HG03097 (cell line): ENCODE results near the gene GAS7.
A peak's percentile ranks its signal among the peaks of the same experiment; 100 is the strongest.
"Not testable (repeated sequence)": the region's sequence is repeated elsewhere in the genome, so short reads cannot be mapped to it uniquely, and the experiment has no call there.

Source experiments
- ATAC-seq: cut with Tn5 transposase; IDR thresholded peaks from one replicate; pipeline ENCODE4 v1.9.1; 2021; ENCODE audit not compliant: unreplicated experiment, low FRiP score

Gene GAS7

GRCh38 chr17:10032118-10032852 lies 166.1 kb downstream of the GAS7 start:
- no peak for ATAC-seq

- no peak for ATAC-seq
Measured at GRCh38 chr17:10031606-10032005, 166.8 kb downstream of the GAS7 start.

GRCh38 chr17:10031127-10031526 lies 167.3 kb downstream of the GAS7 start:
- ATAC-seq = no peak

- ATAC-seq = no peak
Measured at GRCh38 chr17:10029129-10029528, 169.3 kb downstream of the GAS7 start.

GRCh38 chr17:10025976-10026901 lies 172.2 kb downstream of the GAS7 start:
- no peak for ATAC-seq

- ATAC-seq = no peak
Measured at GRCh38 chr17:10025224-10025623, 173.2 kb downstream of the GAS7 start.

GRCh38 chr17:10022416-10022815 lies 176.0 kb downstream of the GAS7 start:
- no peak for ATAC-seq

- no peak for ATAC-seq
Measured at GRCh38 chr17:10021272-10021984, 177.0 kb downstream of the GAS7 start.

GRCh38 chr17:10019941-10020451 lies 178.4 kb downstream of the GAS7 start:
- no peak for ATAC-seq

GRCh38 chr17:10018461-10018891 lies 179.9 kb downstream of the GAS7 start:
- no peak for ATAC-seq

- ATAC-seq = not testable (repeated sequence)
Measured at GRCh38 chr17:10016958-10017570, 181.3 kb downstream of the GAS7 start.

- ATAC-seq = peak; percentile 70
Measured at GRCh38 chr17:10013365-10014112, 184.9 kb downstream of the GAS7 start.

- no peak for ATAC-seq
Measured at GRCh38 chr17:10010752-10011151, 187.7 kb downstream of the GAS7 start.

GRCh38 chr17:10003705-10004104 lies 194.7 kb downstream of the GAS7 start:
- no peak for ATAC-seq

- ATAC-seq = not testable (repeated sequence)
Measured at GRCh38 chr17:10002567-10003360, 195.6 kb downstream of the GAS7 start.

GRCh38 chr17:10001306-10001873 lies 197.0 kb downstream of the GAS7 start:
- ATAC-seq = no peak

GRCh38 chr17:9999919-10000695 lies 198.3 kb downstream of the GAS7 start:
- peak; percentile 81 for ATAC-seq

- no peak for ATAC-seq
Measured at GRCh38 chr17:9998060-9998459, 200.3 kb downstream of the GAS7 start.
